GM12874 (cell line): ENCODE results near the gene ADAM15.
A peak's percentile ranks its signal among the peaks of the same experiment; 100 is the strongest.

ENCODE experiments used
- CTCF ChIP-seq: IDR thresholded peaks from 2 replicates; pipeline ENCODE4 v1.5.1; 2011; ENCODE audit warnings: low read depth, mild to moderate bottlenecking, control low read depth, low read length, moderate library complexity; ENCODE audit not compliant: insufficient read depth

ADAM15 gene

GRCh38 chr1:155085504-155086127 lies 34.5 kb downstream of the ADAM15 start:
- TF ChIP-seq CTCF = no peak

- peak; percentile 99 for TF ChIP-seq CTCF
Measured at GRCh38 chr1:155086128-155086741, 35.1 kb downstream of the ADAM15 start.

DNA sequence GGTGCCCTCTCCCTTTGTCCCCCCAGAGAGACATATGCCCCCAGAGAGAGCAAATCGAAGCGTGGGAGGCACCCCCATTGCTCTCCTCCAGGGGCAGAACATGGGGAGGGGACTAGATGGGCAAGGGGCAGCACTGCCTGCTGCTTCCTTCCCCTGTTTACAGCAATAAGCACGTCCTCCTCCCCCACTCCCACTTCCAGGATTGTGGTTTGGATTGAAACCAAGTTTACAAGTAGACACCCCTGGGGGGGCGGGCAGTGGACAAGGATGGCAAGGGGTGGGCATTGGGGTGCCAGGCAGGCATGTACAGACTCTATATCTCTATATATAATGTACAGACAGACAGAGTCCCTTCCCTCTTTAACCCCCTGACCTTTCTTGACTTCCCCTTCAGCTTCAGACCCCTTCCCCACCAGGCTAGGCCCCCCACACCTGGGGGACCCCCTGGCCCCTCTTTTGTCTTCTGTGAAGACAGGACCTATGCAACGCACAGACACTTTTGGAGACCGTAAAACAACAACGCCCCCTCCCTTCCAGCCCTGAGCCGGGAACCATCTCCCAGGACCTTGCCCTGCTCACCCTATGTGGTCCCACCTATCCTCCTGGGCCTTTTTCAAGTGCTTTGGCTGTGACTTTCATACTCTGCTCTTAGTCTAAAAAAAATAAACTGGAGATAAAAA lies 35.9 kb downstream of the ADAM15 start:
- 0 out of 2 replicates have a peak, but pooled peaks have one; percentile 9 for TF ChIP-seq CTCF

GRCh38 chr1:155091071-155092051 lies 40.2 kb downstream of the ADAM15 start:
- peak; percentile 98 for TF ChIP-seq CTCF

GRCh38 chr1:155092131-155092530 lies 41.0 kb downstream of the ADAM15 start:
- no peak for TF ChIP-seq CTCF

GRCh38 chr1:155092641-155093040 lies 41.5 kb downstream of the ADAM15 start:
- no peak for TF ChIP-seq CTCF
